ENCODE measurements around the gene OXGR1. TPM values are rescaled to one million over a fixed set of nuclear protein-coding genes. Genes with fewer than 3 reads are reported as not detected.

OXGR1 gene
- total RNA-seq, 2 experiments from 2014 or later, result not detected

GRCh38 chr13:97012251-97013048 is 18.2 kb upstream of the OXGR1 start:
- Histone ChIP-seq H3K4me3 (ENCODE audit: low read depth, low read length, poor library complexity, severe bottlenecking) (no peak overlapping the region), H3K79me2 (ENCODE audit: insufficient read depth, low read depth, low read length) (no peaks in the 10 kb centered on the region), H3K36me3 (ENCODE audit: insufficient read depth, low read length) (no peaks in the 10 kb centered on the region), H3K4me1 (ENCODE audit: insufficient read depth, low read length, poor library complexity, severe bottlenecking) (peaks cover 30% of the 10 kb centered on the region), H2AFZ (ENCODE audit: low read length) (no peak overlapping the region), H3K27ac (ENCODE audit: low read depth, low read length, poor library complexity, severe bottlenecking) (no peak overlapping the region), H3K9me3 (ENCODE audit: low read length) (peaks cover 16% of the 10 kb centered on the region; the same call in 1 of the 2 replicates), H3K9me2 (ENCODE audit: insufficient read depth, low read length) (no peaks in the 10 kb centered on the region), H4K20me1 (ENCODE audit: insufficient read depth, low read length) (no peaks in the 10 kb centered on the region), H3K4me2 (ENCODE audit: low read length) (no peak overlapping the region)
- intact Hi-C loops (cut with micrococcal nuclease; ENCODE audit: unreplicated experiment), result no loop called here
- BruUV-seq (replicated peaks), result no TSS peak
- ChIA-PET POLR2A (no interaction called here), CTCF (ENCODE audit: unreplicated experiment) (no interaction called here)
- DNase-seq (ENCODE audit: low spot score), result no peak
- no peak for TF ChIP-seq EZH2phosphoT487 (IDR thresholded peaks at IDR 0.05; ENCODE audit: borderline replicate concordance, low read depth, low read length)
- no peak for TF ChIP-seq CTCF (conservative IDR thresholded peaks at IDR 0.05; ENCODE audit: low read length)

GRCh38 chr13:97011446-97012131 is 17.3 kb upstream of the OXGR1 start:
- H3K9me3 ChIP-seq (ENCODE audit: low read length), result peaks cover 16% of the 10 kb centered on the region; the same call in 1 of the 2 replicates
- H3K79me2 ChIP-seq (ENCODE audit: insufficient read depth, low read depth, low read length), result no peaks in the 10 kb centered on the region
- H3K4me2 ChIP-seq (ENCODE audit: low read length), result no peak overlapping the region
- no peak for DNase-seq (ENCODE audit: low spot score)
- no peak overlapping the region for H3K27ac ChIP-seq (ENCODE audit: low read depth, low read length, poor library complexity, severe bottlenecking)
- H3K9me2 ChIP-seq (ENCODE audit: insufficient read depth, low read length), result no peaks in the 10 kb centered on the region
- TF ChIP-seq EZH2phosphoT487 (IDR thresholded peaks at IDR 0.05; ENCODE audit: borderline replicate concordance, low read depth, low read length), result no peak
- no peak for TF ChIP-seq CTCF (conservative IDR thresholded peaks at IDR 0.05; ENCODE audit: low read length)
- peaks cover 30% of the 10 kb centered on the region for H3K4me1 ChIP-seq (ENCODE audit: insufficient read depth, low read length, poor library complexity, severe bottlenecking)
- no peaks in the 10 kb centered on the region for H3K36me3 ChIP-seq (ENCODE audit: insufficient read depth, low read length)
- H4K20me1 ChIP-seq (ENCODE audit: insufficient read depth, low read length), result no peaks in the 10 kb centered on the region
- BruUV-seq (replicated peaks), result no TSS peak
- H3K4me3 ChIP-seq (ENCODE audit: low read depth, low read length, poor library complexity, severe bottlenecking), result no peak overlapping the region
- no peak overlapping the region for H2AFZ ChIP-seq (ENCODE audit: low read length)
- ChIA-PET POLR2A (interaction anchor here (0.6 kb wide), 1 partner anchor 66 kb away, joined by 3 read pairs; no protein-coding TSS in a partner anchor), CTCF (ENCODE audit: unreplicated experiment) (no interaction called here)
- intact Hi-C loops (cut with micrococcal nuclease; ENCODE audit: unreplicated experiment), result no loop called here

- intact Hi-C loops (cut with micrococcal nuclease; ENCODE audit: unreplicated experiment), result no loop called here
- CTCF ChIA-PET (ENCODE audit: unreplicated experiment), result no interaction called here
- POLR2A ChIA-PET, result no interaction called here
- BruUV-seq (replicated peaks), result no TSS peak
- Histone ChIP-seq H2AFZ (ENCODE audit: low read length) (no peak overlapping the region), H3K27ac (ENCODE audit: low read depth, low read length, poor library complexity, severe bottlenecking) (no peak overlapping the region), H3K4me1 (ENCODE audit: insufficient read depth, low read length, poor library complexity, severe bottlenecking) (peaks cover 5% of the 10 kb centered on the region), H3K4me2 (ENCODE audit: low read length) (no peak overlapping the region), H3K9me2 (ENCODE audit: insufficient read depth, low read length) (no peaks in the 10 kb centered on the region), H3K36me3 (ENCODE audit: insufficient read depth, low read length) (no peaks in the 10 kb centered on the region), H3K79me2 (ENCODE audit: insufficient read depth, low read depth, low read length) (no peaks in the 10 kb centered on the region), H3K4me3 (ENCODE audit: low read depth, low read length, poor library complexity, severe bottlenecking) (no peak overlapping the region), H4K20me1 (ENCODE audit: insufficient read depth, low read length) (no peaks in the 10 kb centered on the region), H3K9me3 (ENCODE audit: low read length) (peaks cover 4% of the 10 kb centered on the region; the same call in 1 of the 2 replicates)
- TF ChIP-seq CTCF (conservative IDR thresholded peaks at IDR 0.05; ENCODE audit: low read length), result no peak
- no peak for TF ChIP-seq EZH2phosphoT487 (IDR thresholded peaks at IDR 0.05; ENCODE audit: borderline replicate concordance, low read depth, low read length)
- DNase-seq (ENCODE audit: low spot score), result no peak
These were observed 14.4 kb upstream of the OXGR1 start for GRCh38 chr13:97008643-97009042.

Data from OCI-LY7 (cell line).